K562 (cell line): ENCODE measurements around the gene ZNF709.

Experiments used
- BRF1 ChIP-seq: IDR thresholded peaks from 3 replicates; pipeline ENCODE4 v1.6.1; 2011; ENCODE audit warnings: borderline replicate concordance, mild to moderate bottlenecking; ENCODE audit not compliant: insufficient read length; ENCODE audit errors: extremely low read depth
- POLR2A ChIP-seq: fragments of 450-650 bp; conservative IDR thresholded peaks from 2 replicates; pipeline ENCODE4 v1.6.1; 2016
- TF ChIP-seq, protein P1 (sequence below): IDR thresholded peaks from 2 replicates; pipeline ENCODE4 v1.6.1; 2016; ENCODE audit warnings: missing genetic modification characterization, missing compliant biosample characterization

GRCh38 chr19:12484011-12484370 is 625 bp downstream of the ZNF709 start:
- TF ChIP-seq BRF1 (no peak), POLR2A (no peak)
- TF ChIP-seq, protein P1, sequence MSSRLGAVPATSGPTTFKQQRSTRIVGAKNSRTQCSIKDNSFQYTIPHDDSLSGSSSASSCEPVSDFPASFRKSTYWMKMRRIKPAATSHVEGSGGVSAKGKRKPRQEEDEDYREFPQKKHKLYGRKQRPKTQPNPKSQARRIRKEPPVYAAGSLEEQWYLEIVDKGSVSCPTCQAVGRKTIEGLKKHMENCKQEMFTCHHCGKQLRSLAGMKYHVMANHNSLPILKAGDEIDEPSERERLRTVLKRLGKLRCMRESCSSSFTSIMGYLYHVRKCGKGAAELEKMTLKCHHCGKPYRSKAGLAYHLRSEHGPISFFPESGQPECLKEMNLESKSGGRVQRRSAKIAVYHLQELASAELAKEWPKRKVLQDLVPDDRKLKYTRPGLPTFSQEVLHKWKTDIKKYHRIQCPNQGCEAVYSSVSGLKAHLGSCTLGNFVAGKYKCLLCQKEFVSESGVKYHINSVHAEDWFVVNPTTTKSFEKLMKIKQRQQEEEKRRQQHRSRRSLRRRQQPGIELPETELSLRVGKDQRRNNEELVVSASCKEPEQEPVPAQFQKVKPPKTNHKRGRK (tag), result no peak
